ENCODE data around the gene RRP15. TPM values are rescaled to one million over a fixed set of nuclear protein-coding genes. Genes with fewer than 3 reads are reported as not detected.

RRP15 gene
- total and polyA plus RNA-seq, 2 of the 13 experiments (the other 11 are each of a cell fraction or from before 2014, with no cell fraction given), result 2.1 to 37.5 TPM

DNA sequence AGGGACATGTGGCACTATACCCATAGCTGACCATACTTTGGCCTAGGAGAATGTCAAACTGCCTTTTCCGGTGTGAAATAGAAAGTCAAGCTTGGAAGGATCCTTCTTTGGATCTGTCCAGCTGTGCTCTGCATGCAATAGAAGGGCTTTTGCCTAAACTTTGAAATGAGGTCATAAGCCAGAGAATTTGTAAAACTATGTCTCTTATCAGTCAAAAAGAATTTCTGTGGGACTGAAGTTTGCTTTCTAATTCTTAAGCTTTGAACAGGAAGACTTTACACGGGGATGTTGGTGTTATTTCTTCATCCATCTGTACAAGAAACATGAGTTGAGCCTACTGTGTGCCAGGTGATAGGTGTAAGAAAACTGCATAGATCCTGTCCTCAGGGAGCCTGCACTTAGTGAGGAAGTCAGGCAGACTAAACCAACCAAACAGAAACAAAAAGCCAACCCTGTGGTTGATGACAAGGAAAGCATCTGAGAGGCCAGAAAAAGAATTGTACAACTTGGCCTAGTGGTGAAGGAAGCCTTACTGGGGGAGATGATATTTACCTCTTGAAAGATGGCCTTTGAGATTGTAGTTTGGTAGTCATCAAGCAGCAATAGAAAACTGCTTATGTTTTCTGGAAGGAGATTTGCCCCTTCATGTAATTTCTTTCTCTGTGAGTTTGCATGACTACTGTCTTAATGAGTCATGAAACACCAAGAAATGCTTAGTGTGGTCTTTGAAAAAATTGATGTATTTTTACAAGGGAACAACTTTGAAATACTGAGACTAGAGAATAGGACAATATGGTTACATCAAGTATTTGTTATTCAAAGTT lies 84.8 kb downstream of the RRP15 start:
- Histone ChIP-seq H3K27me3 (ENCODE audit: control insufficient read depth in 1 of 2, insufficient read depth in 2 of 2, low read length in 2 of 2) (no peaks in the 10 kb centered on the region), H3K79me2 (ENCODE audit: insufficient read depth, low read length) (no peaks in the 10 kb centered on the region), H3K36me3 (replicated peaks in 1 of 2; ENCODE audit: control insufficient read depth in 1 of 2, insufficient read depth in 2 of 2, low read length in 2 of 2) (no peaks in the 10 kb centered on the region), H3K9me3 (ENCODE audit: low read length) (no peaks in the 10 kb centered on the region), H3K9ac (ENCODE audit: insufficient read depth, low read depth, low read length) (no peak overlapping the region), H3K4me1 (ENCODE audit: insufficient read depth, low read length) (peaks cover 84% of the 10 kb centered on the region), H3K4me2 (ENCODE audit: low read depth, low read length) (no peak overlapping the region), H4K20me1 (ENCODE audit: insufficient read depth, low read length) (no peaks in the 10 kb centered on the region), H3K4me3 (replicated peaks in 1 of 3; ENCODE audit: insufficient read depth in 1 of 3, low read depth in 2 of 3, low read length in 3 of 3) (no peak overlapping the region), H2AFZ (ENCODE audit: low read length) (no peak overlapping the region), H3K27ac (ENCODE audit: extremely low read length, insufficient read depth, low read length) (no peak overlapping the region)
- no peak for FAIRE-seq
- no TSS peak for BruUV-seq (replicated peaks)
- WGBS (ENCODE audit: low lambda C conversion rate), result 53% methylated on average over 2 of the region's 2 CpGs
- ChIA-PET CTCF (ENCODE audit: low intra/inter-chr PET ratio, low total read pairs) (no interaction called here), POLR2A (no interaction called here)
- in situ Hi-C loops (cut with HindIII; ENCODE audit: extremely low pct_ligation_motif_present, low pct_unique_long_range_greater_than_20kb) (loop anchor here (25.0 kb wide), 1 partner anchor 942 kb away; no protein-coding TSS in a partner anchor), intact Hi-C loops (cut with micrococcal nuclease; ENCODE audit: unreplicated experiment) (no loop called here)
- DNase-seq (ENCODE audit: low spot score), result no peak
- no peak for ATAC-seq
- TF ChIP-seq NFE2L2 (IDR thresholded peaks at IDR 0.05; ENCODE audit: low read length) (no peak), GFI1 (CRISPR knock-in tag; IDR thresholded peaks at IDR 0.05; ENCODE audit: borderline replicate concordance) (no peak), HNF4A (CRISPR knock-in tag; IDR thresholded peaks at IDR 0.05) (no peak), PHF20 (CRISPR knock-in tag; IDR thresholded peaks at IDR 0.05) (no peak), SPEN (CRISPR knock-in tag; IDR thresholded peaks at IDR 0.05; ENCODE audit: low read depth) (no peak), ZNF460 (CRISPR knock-in tag; IDR thresholded peaks at IDR 0.05; ENCODE audit: borderline replicate concordance) (no peak), FOXA3 (CRISPR knock-in tag; IDR thresholded peaks at IDR 0.05) (no peak), HNRNPL (IDR thresholded peaks at IDR 0.05; ENCODE audit: low read depth, low read length) (no peak), ATAD3A (CRISPR knock-in tag; IDR thresholded peaks at IDR 0.05) (no peak), ZNF496 (CRISPR knock-in tag; IDR thresholded peaks at IDR 0.05; ENCODE audit: insufficient replicate concordance) (no peak), ZMYM3 (CRISPR knock-in tag; IDR thresholded peaks at IDR 0.05) (no peak), ADNP (CRISPR knock-in tag; IDR thresholded peaks at IDR 0.05) (no peak), ZNF253 (CRISPR knock-in tag; IDR thresholded peaks at IDR 0.05; ENCODE audit: borderline replicate concordance) (no peak)
- TF ChIP-seq, protein P1, sequence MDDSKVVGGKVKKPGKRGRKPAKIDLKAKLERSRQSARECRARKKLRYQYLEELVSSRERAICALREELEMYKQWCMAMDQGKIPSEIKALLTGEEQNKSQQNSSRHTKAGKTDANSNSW (CRISPR knock-in tag; IDR thresholded peaks at IDR 0.05; ENCODE audit: borderline replicate concordance), result no peak
- TF ChIP-seq, protein P2, sequence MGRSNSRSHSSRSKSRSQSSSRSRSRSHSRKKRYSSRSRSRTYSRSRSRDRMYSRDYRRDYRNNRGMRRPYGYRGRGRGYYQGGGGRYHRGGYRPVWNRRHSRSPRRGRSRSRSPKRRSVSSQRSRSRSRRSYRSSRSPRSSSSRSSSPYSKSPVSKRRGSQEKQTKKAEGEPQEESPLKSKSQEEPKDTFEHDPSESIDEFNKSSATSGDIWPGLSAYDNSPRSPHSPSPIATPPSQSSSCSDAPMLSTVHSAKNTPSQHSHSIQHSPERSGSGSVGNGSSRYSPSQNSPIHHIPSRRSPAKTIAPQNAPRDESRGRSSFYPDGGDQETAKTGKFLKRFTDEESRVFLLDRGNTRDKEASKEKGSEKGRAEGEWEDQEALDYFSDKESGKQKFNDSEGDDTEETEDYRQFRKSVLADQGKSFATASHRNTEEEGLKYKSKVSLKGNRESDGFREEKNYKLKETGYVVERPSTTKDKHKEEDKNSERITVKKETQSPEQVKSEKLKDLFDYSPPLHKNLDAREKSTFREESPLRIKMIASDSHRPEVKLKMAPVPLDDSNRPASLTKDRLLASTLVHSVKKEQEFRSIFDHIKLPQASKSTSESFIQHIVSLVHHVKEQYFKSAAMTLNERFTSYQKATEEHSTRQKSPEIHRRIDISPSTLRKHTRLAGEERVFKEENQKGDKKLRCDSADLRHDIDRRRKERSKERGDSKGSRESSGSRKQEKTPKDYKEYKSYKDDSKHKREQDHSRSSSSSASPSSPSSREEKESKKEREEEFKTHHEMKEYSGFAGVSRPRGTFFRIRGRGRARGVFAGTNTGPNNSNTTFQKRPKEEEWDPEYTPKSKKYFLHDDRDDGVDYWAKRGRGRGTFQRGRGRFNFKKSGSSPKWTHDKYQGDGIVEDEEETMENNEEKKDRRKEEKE (IDR thresholded peaks at IDR 0.05), result no peak
- TF ChIP-seq, protein P3, sequence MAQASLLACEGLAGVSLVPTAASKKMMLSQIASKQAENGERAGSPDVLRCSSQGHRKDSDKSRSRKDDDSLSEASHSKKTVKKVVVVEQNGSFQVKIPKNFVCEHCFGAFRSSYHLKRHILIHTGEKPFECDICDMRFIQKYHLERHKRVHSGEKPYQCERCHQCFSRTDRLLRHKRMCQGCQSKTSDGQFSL (CRISPR knock-in tag; IDR thresholded peaks at IDR 0.05), result no peak
- TF ChIP-seq, protein P4, sequence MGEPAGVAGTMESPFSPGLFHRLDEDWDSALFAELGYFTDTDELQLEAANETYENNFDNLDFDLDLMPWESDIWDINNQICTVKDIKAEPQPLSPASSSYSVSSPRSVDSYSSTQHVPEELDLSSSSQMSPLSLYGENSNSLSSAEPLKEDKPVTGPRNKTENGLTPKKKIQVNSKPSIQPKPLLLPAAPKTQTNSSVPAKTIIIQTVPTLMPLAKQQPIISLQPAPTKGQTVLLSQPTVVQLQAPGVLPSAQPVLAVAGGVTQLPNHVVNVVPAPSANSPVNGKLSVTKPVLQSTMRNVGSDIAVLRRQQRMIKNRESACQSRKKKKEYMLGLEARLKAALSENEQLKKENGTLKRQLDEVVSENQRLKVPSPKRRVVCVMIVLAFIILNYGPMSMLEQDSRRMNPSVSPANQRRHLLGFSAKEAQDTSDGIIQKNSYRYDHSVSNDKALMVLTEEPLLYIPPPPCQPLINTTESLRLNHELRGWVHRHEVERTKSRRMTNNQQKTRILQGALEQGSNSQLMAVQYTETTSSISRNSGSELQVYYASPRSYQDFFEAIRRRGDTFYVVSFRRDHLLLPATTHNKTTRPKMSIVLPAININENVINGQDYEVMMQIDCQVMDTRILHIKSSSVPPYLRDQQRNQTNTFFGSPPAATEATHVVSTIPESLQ (CRISPR knock-in tag; conservative IDR thresholded peaks at IDR 0.05), result no peak

All from HepG2 (cell line).